Heart right ventricle (tissue), 16 donors: Measurements from ENCODE around the gene HMGB3. TPM values are rescaled to one million over a fixed set of nuclear protein-coding genes. Genes with fewer than 3 reads are reported as not detected.

Source experiments
- ATAC-seq, 8 donors: fragments of 200-7000 bp; cut with Tn5 transposase; one replicate each; pipeline ENCODE4 v1.9.1; 2020; ENCODE audit warnings: mild to moderate bottlenecking in 8 of 8, moderate library complexity in 8 of 8, moderate number of reproducible peaks in 1 of 8
- DNase-seq, 2 donors: peaks; one replicate each; pipeline ENCODE4 v3.0.0-alpha.2; 2020
- H3K27ac ChIP-seq, 10 donors: fragments of 200-600 bp; sonication (generic) in 2 of 10; one replicate each; pipeline versions ENCODE4 v1.5.0 to v1.8.0; 2020 to 2022; ENCODE audit warnings: mild to moderate bottlenecking in 3 of 10
- H3K27me3 ChIP-seq, 7 donors: fragments of 200-600 bp; one replicate each; pipeline ENCODE4 v1.8.0; 2021 to 2022; ENCODE audit warnings: mild to moderate bottlenecking in 2 of 7
- H3K36me3 ChIP-seq, 9 donors: fragments of 200-600 bp; sonication (generic) in 1 of 9; one replicate each; pipeline versions ENCODE4 v1.5.0 to v1.8.0; 2020 to 2022; ENCODE audit warnings: mild to moderate bottlenecking in 2 of 9
- H3K4me1 ChIP-seq, 9 donors: fragments of 200-600 bp; sonication (generic) in 1 of 9; one replicate each; pipeline versions ENCODE4 v1.5.0 to v1.8.0; 2020 to 2022; ENCODE audit warnings: mild to moderate bottlenecking in 4 of 9
- H3K4me3 ChIP-seq, 10 donors: fragments of 200-600 bp; sonication (generic) in 2 of 10; one replicate each; pipeline versions ENCODE4 v1.5.0 to v1.8.0; 2020 to 2022; ENCODE audit warnings: mild to moderate bottlenecking in 7 of 10, moderate library complexity in 2 of 10
- H3K9me3 ChIP-seq, 11 donors: fragments of 200-600 bp in 10 of 11; sonication (generic) in 2 of 11; one replicate each; pipeline versions ENCODE4 v1.5.0 to v1.8.0; 2013 to 2022; ENCODE audit warnings: mild to moderate bottlenecking in 2 of 11, control low read depth in 1 of 11, moderate library complexity in 1 of 11
- WGBS, 2 donors: extraction: QIAGEN DNeasy Blood & Tissue Kit; methylation state at CpG; one replicate each; pipeline ENCODE4 v1.1.7; 2013; ENCODE audit warnings: inconsistent platforms in 1 of 2; 5-methylcytosine and 5-hydroxymethylcytosine counted together
- intact Hi-C, 10 donors: fragments of 100-400 bp; cut with DNase I; formaldehyde crosslinking; loops; one replicate each; pipeline versions ENCODE4 v1.11.1 to v1.14.2; 2022
- polyA plus RNA-seq, 2 donors: library from polyadenylated mRNA; stranded (reverse); fragments of 200-250 nt; gene quantifications; one replicate each; pipeline ENCODE4 v1.2.3, GENCODE V29; 2013
- total RNA-seq, 10 donors: library from RNA; stranded (reverse); fragmentation: NEBNext Ultra II Directional in 3 of 10; extraction: Animal tissue kit (Norgen Biotek cat#: 25700) in 3 of 10; gene quantifications; one replicate each; pipeline versions ENCODE4 v1.2.1 to v1.2.4, GENCODE V29; 2021 to 2023
- TF ChIP-seq, protein P1 (sequence below), 9 donors: fragments of 200-600 bp; sonication (generic) in 2 of 9; IDR thresholded peaks; one replicate each; pipeline versions ENCODE4 v1.5.0 to v1.8.0; 2021 to 2022; ENCODE audit warnings: antibody characterized with exemption in 9 of 9, mild to moderate bottlenecking in 5 of 9, moderate library complexity in 1 of 9
- donor health status: Arrhythmogenic right ventricular cardiomyopathy.
- donor health status: ischemic (EF 13 %, LVEDD 7.1; RV severe dilation, severe dysfunction).
- donor health status: healthy with polysubstance abuse.
- donor health status: DM: no; HTN: yes; CAD: no.
- donor health status: DM: no; HTN: no; CAD: no.
- donor health status: ischemic (EF 25% LVEDD 6.9; RV normal size, moderate dysfunction).
- donor health status: ischemic (EF 25% LVEDD 5.7; RV mildly dilated, moderate dysfunction).
- donor health status: healthy.
- donor health status: DM: yes; HTN: yes; CAD: no.
- donor health status: Ischemic cardiomyopathy.
- donor health status: ischemic (EF 35%, LVEDD 5.7; RV mildly dilated, moderate dysfunction).
- donor health status: nonischemic (EF 11% LVEDD 7.7; RV severe dilation, severe dysfunction).
- donor health status: DM: yes; HTN: yes; CAD: no.
- donor health status: PGD.
- donor health status: ischemic (EF 29% LVEDD 5.4; RV normal size, mild dysfunction).
- donor health status: nonischemic (EF 23%, LVEDD 6.1; RV moderate dilation, normal function).

Gene HMGB3
- total and polyA plus RNA-seq, 12 donors, result 5.1 to 16.4 (median 13.4) TPM

DNA sequence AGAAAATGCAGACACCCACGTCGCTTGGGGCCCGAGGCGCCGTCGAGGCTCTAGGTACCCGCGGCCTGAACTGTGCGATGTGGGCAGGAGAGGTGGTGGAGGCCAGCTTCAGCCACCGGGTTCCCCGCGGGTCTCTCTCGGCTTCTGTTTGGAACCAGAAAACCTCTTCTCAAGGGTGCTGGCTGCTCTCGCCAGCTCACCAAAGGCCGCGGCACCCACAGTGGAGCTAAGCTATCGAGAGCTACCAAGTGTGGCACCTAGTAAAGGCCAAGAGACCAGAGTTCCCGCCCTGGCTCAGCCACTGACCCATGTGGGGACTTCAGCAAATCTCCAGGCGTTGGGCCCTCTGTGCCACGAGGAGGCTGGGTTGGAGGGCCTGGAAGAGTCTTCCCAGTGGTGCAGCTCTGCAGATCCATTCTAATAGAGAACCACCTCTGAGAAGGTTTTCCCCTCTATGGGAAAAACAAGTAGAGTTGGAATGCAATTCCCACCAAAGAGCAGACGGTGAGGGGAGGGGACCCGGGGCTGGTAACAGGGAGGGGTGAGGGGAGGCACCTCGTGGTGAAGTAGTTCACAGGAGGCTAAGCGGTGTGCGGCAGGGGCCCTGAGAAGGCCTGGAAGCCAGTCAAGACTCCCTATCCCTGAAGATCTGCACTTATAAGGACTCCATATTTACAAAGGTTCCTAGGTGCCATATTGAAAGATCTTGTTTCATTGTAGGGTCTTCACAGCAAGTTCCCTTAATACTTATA is 5.5 kb upstream of the HMGB3 start:
- H3K27ac ChIP-seq, result no peak overlapping the region
- no peak overlapping the region for H3K4me3 ChIP-seq
- no peaks in the 10 kb centered on the region for H3K27me3 ChIP-seq
- intact Hi-C loops, result no loop called here
- WGBS, 2 donors, result 89 to 92% methylated on average over 24 to 25 of the region's 25 CpGs
- no peak for ATAC-seq
- TF ChIP-seq, protein P1, sequence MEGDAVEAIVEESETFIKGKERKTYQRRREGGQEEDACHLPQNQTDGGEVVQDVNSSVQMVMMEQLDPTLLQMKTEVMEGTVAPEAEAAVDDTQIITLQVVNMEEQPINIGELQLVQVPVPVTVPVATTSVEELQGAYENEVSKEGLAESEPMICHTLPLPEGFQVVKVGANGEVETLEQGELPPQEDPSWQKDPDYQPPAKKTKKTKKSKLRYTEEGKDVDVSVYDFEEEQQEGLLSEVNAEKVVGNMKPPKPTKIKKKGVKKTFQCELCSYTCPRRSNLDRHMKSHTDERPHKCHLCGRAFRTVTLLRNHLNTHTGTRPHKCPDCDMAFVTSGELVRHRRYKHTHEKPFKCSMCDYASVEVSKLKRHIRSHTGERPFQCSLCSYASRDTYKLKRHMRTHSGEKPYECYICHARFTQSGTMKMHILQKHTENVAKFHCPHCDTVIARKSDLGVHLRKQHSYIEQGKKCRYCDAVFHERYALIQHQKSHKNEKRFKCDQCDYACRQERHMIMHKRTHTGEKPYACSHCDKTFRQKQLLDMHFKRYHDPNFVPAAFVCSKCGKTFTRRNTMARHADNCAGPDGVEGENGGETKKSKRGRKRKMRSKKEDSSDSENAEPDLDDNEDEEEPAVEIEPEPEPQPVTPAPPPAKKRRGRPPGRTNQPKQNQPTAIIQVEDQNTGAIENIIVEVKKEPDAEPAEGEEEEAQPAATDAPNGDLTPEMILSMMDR (IDR thresholded peaks at IDR 0.05), result no peak
- DNase-seq, result no peak
- H3K36me3 ChIP-seq, result no peaks in the 10 kb centered on the region
- peaks cover 0 to 2% (median 0%) of the 10 kb centered on the region in 9 donors for H3K4me1 ChIP-seq
- peaks cover 0 to 1% (median 0%) of the 10 kb centered on the region in 11 donors for H3K9me3 ChIP-seq

DNA sequence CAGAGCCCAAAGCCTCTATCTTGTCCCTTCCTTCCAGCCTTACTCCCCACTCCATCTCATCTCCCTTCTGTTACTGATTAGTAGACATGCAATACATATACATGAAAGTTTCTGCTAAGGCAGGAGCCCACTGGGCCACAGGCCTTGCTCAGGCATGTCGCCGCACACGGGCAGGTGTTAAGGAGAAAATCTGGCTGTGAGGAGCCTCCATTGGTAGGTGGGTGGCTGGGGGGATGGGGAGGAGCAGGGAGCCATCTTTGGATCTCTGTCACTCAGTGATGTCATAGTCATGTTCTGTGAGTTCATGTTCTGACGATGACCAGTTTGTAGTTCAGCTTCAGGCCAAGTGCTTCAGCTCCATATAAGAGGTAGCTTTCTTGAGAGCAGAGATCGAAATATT is 2.9 kb upstream of the HMGB3 start:
- Histone ChIP-seq H3K27ac (no peak overlapping the region), H3K4me3 (no peak overlapping the region), H3K36me3 (no peaks in the 10 kb centered on the region), H3K4me1 (peaks cover 0 to 6% (median 0%) of the 10 kb centered on the region in 9 donors), H3K27me3 (no peaks in the 10 kb centered on the region), H3K9me3 (peaks cover 0 to 4% (median 0%) of the 10 kb centered on the region in 11 donors)
- intact Hi-C loops, result loop anchor here in 5 of 10 donors (5.0 to 10.0 kb wide), 3 partner anchors 78 to 208 kb away; no protein-coding TSS in a partner anchor
- ATAC-seq (no peak), DNase-seq (no peak)
- TF ChIP-seq, protein P1 (IDR thresholded peaks at IDR 0.05), result no peak
- 95 to 97% methylated on average over 5 of the region's 5 CpGs for WGBS, 2 donors

DNA sequence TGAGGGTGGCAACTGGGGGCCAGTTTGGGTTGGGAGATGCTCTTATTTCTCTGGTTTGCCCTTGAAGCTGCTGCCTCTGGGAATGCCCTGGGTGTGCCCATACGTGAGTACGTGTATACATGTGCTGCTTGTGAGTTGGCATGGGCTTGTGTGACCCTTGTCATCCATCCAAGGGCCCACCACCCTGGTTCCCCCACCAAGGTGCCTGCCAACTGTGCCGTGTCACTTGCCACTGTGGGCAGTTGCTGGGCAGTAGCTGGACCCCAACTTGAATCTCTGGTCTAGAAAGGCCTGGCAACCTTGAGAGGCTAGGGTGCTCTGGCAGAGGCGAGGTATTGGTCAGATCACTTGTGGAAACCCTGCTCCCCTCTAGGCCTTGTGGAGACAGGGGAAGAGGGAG is 2.4 kb upstream of the HMGB3 start:
- DNase-seq, result no peak
- Histone ChIP-seq H3K9me3 (peaks cover 0 to 4% (median 0%) of the 10 kb centered on the region in 11 donors), H3K4me1 (peaks cover 0 to 6% (median 0%) of the 10 kb centered on the region in 9 donors), H3K4me3 (no peak overlapping the region), H3K27me3 (no peaks in the 10 kb centered on the region), H3K36me3 (no peaks in the 10 kb centered on the region), H3K27ac (no peak overlapping the region)
- WGBS, 2 donors, result 100% methylated on average over 4 of the region's 4 CpGs
- no peak for ATAC-seq
- TF ChIP-seq, protein P1 (IDR thresholded peaks at IDR 0.05), result no peak
- intact Hi-C loops, result loop anchor here in 5 of 10 donors (5.0 to 10.0 kb wide), 3 partner anchors 78 to 208 kb away; no protein-coding TSS in a partner anchor

DNA sequence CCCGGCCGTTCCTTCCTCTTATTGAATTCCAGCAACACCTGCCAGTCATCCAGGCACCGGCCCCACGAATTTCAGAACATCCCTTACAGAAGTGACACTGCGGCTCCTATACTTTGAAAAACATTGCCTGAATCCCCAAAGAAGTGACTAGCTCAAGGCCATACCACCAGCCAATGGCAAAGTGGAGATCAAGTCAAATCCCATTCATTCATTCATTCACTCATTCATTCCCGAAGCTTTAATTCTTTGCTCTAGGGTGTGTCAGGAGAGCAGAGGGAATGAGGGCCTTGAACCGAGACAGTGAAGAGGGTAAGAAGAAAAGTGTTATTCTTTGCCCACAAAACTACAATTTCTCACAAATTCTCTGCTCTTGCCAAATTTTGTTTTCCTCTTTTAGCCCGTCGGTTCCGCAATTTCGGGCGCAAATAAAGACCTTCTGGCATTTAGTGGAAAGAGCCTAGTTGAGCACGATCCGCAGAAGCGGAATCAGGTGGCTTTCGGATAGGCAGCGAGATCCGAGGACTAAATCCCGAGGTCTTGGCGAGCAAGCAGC is 824 bp upstream of the HMGB3 start:
- intact Hi-C loops, result loop anchor here in 5 of 10 donors (5.0 to 10.0 kb wide), 3 partner anchors 80 to 210 kb away; no protein-coding TSS in a partner anchor
- ATAC-seq (peak in 2 of 8 donors; percentile 11 to 30), DNase-seq (no peak)
- Histone ChIP-seq H3K27me3 (no peaks in the 10 kb centered on the region), H3K36me3 (peaks cover 0 to 11% (median 0%) of the 10 kb centered on the region in 9 donors), H3K4me3 (peak overlapping the region in 9 of 10 donors; percentile 34 to 60 (median 55)), H3K4me1 (peaks cover 0 to 6% (median 0%) of the 10 kb centered on the region in 9 donors), H3K9me3 (peaks cover 0 to 4% (median 0%) of the 10 kb centered on the region in 11 donors), H3K27ac (peak overlapping the region in 1 of 10 donors; percentile 61)
- WGBS, 2 donors, result 31 to 37% methylated on average over 20 of the region's 20 CpGs
- TF ChIP-seq, protein P1 (IDR thresholded peaks at IDR 0.05), result no peak
